HepG2 (cell line): ENCODE measurements around the gene TAF1D. TPM values are rescaled to one million over a fixed set of nuclear protein-coding genes. Genes with fewer than 3 reads are reported as not detected.
A peak's percentile ranks its signal among the peaks of the same experiment; 100 is the strongest.

Experiments
- ATAC-seq: fragments of 200-7000 bp; cut with Tn5 transposase; 3 replicates; pipeline ENCODE4 v1.9.1; 2020; ENCODE audit warnings: mild to moderate bottlenecking, moderate library complexity
- BruUV-seq: library from RNA; stranded (reverse); fragments of 400-500 nt; replicated peaks from 2 replicates; lab custom pipeline; 2021; lab: Mats Ljungman, UMichigan
- CTCF ChIA-PET: fragments of 300-600 bp; formaldehyde crosslinking; extraction: SDS; loops from one replicate; lab custom pipeline; 2021; ENCODE audit warnings: low total read pairs, inconsistent platforms, low intra/inter-chr PET ratio; lab: Yijun Ruan, JAX
- POLR2A ChIA-PET: fragments of 350-600 bp; sonication (Branson Sonifier 250); formaldehyde crosslinking; loops from one replicate; lab custom pipeline; 2020; ENCODE audit warnings: antibody characterized with exemption, inconsistent platforms; lab: Yijun Ruan, JAX
- DNase-seq: peaks from one replicate; pipeline ENCODE4 v3.0.0-alpha.2; 2015; ENCODE audit warnings: low spot score
- FAIRE-seq: peaks from 3 replicates; lab custom pipeline; 2011; peaks lifted over from hg19 to GRCh38; lab: Jason Lieb, UNC
- H2AFZ ChIP-seq: one replicate; pipeline ENCODE4 v1.6.1; 2011; ENCODE audit warnings: low read length, inconsistent platforms
- H3K27ac ChIP-seq: fragments of 300-600 bp; 3 replicates; pipeline ENCODE4 v1.8.0; 2011; ENCODE audit warnings: mixed run types, mild to moderate bottlenecking, mixed read lengths, low read length, inconsistent platforms; ENCODE audit not compliant: insufficient read depth; ENCODE audit errors: extremely low read length
- H3K27me3 ChIP-seq, 2 experiments: fragments of 200-600 bp in 1 of 2; 2 replicates in 1 of 2; 3 replicates in 1 of 2; pipeline versions ENCODE4 v1.6.0 to v1.8.0; 2011; ENCODE audit warnings: low read length in 2 of 2, mild to moderate bottlenecking in 2 of 2, moderate library complexity in 2 of 2, inconsistent platforms in 1 of 2; ENCODE audit not compliant: insufficient read depth in 2 of 2, control insufficient read depth in 1 of 2
- H3K36me3 ChIP-seq, 2 experiments: fragments of 200-600 bp in 1 of 2; replicated peaks in 1 of 2; 2 replicates in 1 of 2; 3 replicates in 1 of 2; pipeline versions ENCODE4 v1.5.1 to v1.8.0; 2011; ENCODE audit warnings: low read length in 2 of 2, inconsistent platforms in 1 of 2; ENCODE audit not compliant: insufficient read depth in 2 of 2, control insufficient read depth in 1 of 2
- H3K4me1 ChIP-seq: 2 replicates; pipeline ENCODE4 v1.5.1; 2012; ENCODE audit warnings: low read length, inconsistent platforms; ENCODE audit not compliant: insufficient read depth
- H3K4me2 ChIP-seq: 2 replicates; pipeline ENCODE4 v1.6.0; 2011; ENCODE audit warnings: low read depth, low read length, inconsistent platforms
- H3K4me3 ChIP-seq, 3 experiments: fragments of 200-600 bp in 1 of 3; sonication (generic), shearing (Covaris generic) in 1 of 3; replicated peaks in 1 of 3; 2 replicates each; pipeline ENCODE4 v1.5.1; 2011 to 2016; ENCODE audit warnings: low read length in 3 of 3, inconsistent platforms in 2 of 3, low read depth in 2 of 3, mild to moderate bottlenecking in 2 of 3, control low read depth in 1 of 3, mixed read lengths in 1 of 3; ENCODE audit not compliant: insufficient read depth in 1 of 3
- H3K79me2 ChIP-seq: one replicate; pipeline ENCODE4 v1.6.1; 2011; ENCODE audit warnings: low read length, inconsistent platforms; ENCODE audit not compliant: insufficient read depth
- H3K9ac ChIP-seq: 2 replicates; pipeline ENCODE4 v1.6.0; 2011; ENCODE audit warnings: mild to moderate bottlenecking, low read depth, low read length, inconsistent platforms; ENCODE audit not compliant: insufficient read depth
- H3K9me3 ChIP-seq: 2 replicates; pipeline ENCODE4 v1.5.1; 2012; ENCODE audit warnings: mild to moderate bottlenecking, low read length
- H4K20me1 ChIP-seq: 2 replicates; pipeline ENCODE4 v1.6.0; 2011; ENCODE audit warnings: inconsistent platforms, mild to moderate bottlenecking, low read length, moderate library complexity; ENCODE audit not compliant: insufficient read depth
- ONECUT2 ChIP-seq: sonication (generic); formaldehyde crosslinking; IDR thresholded peaks from 2 replicates; pipeline ENCODE4 v1.4.0; 2020; ENCODE audit warnings: missing genetic modification reagents
- RELA ChIP-seq: sonication (generic); formaldehyde crosslinking; IDR thresholded peaks from 2 replicates; pipeline ENCODE4 v1.4.0; 2020; ENCODE audit warnings: missing genetic modification reagents
- SOX13 ChIP-seq, 3 experiments: fragments of 450-650 bp in 1 of 3; sonication (generic) in 1 of 3; formaldehyde crosslinking in 1 of 3; IDR thresholded peaks in 2 of 3; conservative IDR thresholded peaks in 1 of 3; 2 replicates each; pipeline versions ENCODE4 v1.5.0 to v1.6.1; 2016 to 2020; ENCODE audit warnings: antibody characterized with exemption in 1 of 3, mild to moderate bottlenecking in 1 of 3, missing compliant biosample characterization in 1 of 3, missing genetic modification reagents in 1 of 3, moderate library complexity in 1 of 3
- TEAD3 ChIP-seq: optimal IDR thresholded peaks from 2 replicates; pipeline ENCODE3; 2016; ENCODE audit warnings: borderline replicate concordance
- ZNF263 ChIP-seq: sonication (generic); formaldehyde crosslinking; IDR thresholded peaks from 2 replicates; pipeline ENCODE4 v1.4.0; 2020; ENCODE audit warnings: missing genetic modification reagents
- ZNF605 ChIP-seq: sonication (generic); formaldehyde crosslinking; IDR thresholded peaks from 2 replicates; pipeline ENCODE4 v1.8.0; 2022; ENCODE audit warnings: mild to moderate bottlenecking, missing genetic modification reagents
- WGBS: methylation state at CpG from one replicate; pipeline ENCODE4 v1.1.6; 2017; ENCODE audit warnings: low lambda C conversion rate; 5-methylcytosine and 5-hydroxymethylcytosine counted together
- in situ Hi-C: cut with HindIII; loops from 2 replicates; pipeline ENCODE4 v1.10.0; 2017; ENCODE audit warnings: low pct_unique_long_range_greater_than_20kb; ENCODE audit not compliant: extremely low pct_ligation_motif_present
- intact Hi-C: fragments of 100-400 bp; cut with micrococcal nuclease; formaldehyde crosslinking; loops from one replicate; pipeline ENCODE4 v1.10.0; 2022; ENCODE audit not compliant: unreplicated experiment
- polyA plus RNA-seq, 8 experiments: library from polyadenylated mRNA; depleted of rRNA in 3 of 8; stranded (reverse) in 7 of 8; unstranded in 1 of 8; fragments of >200 nt; fragmentation: Illumina TruSeq in 4 of 8; extraction: Trizol in 4 of 8; gene quantifications; 2 replicates each; pipeline versions ENCODE4 v1.2.1 to v1.2.3, GENCODE V29; 2011 to 2016; ENCODE audit warnings: low read depth in 4 of 8, missing spikeins in 1 of 8, mixed read lengths in 1 of 8; ENCODE audit not compliant: insufficient read depth in 1 of 8
- total RNA-seq, 5 experiments: library from RNA; depleted of rRNA; stranded (reverse); fragments of >200 nt; fragmentation: Illumina TruSeq; extraction: Trizol; gene quantifications; 2 replicates each; pipeline ENCODE4 v1.2.3, GENCODE V29; 2016; ENCODE audit warnings: low read depth in 1 of 5
- TF ChIP-seq, protein P1 (sequence below): conservative IDR thresholded peaks from 2 replicates; pipeline ENCODE4 v1.6.1; 2018; ENCODE audit warnings: missing genetic modification reagents

TAF1D gene
- total and polyA plus RNA-seq, 2 of the 13 experiments (the other 11 are each of a cell fraction or from before 2014, with no cell fraction given), result 132 to 207 TPM

DNA sequence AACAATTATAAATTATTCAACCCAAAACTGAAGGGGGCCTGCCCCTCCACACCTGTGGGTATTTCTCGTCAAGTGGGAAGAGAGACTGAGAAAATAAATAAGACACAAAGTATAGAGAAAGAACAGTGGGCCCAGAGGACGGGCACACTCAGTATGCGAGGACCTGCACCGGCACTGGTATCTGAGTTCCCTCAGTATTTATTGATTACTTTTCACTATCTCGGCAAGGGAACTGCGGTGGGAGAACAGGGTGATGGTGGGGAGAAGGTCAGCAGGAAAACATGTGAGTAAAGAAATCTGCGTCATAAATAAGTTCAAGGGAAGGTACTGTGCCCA lies 3.3 kb upstream of the TAF1D start:
- H2AFZ ChIP-seq, result no peak overlapping the region
- peaks cover 0 to 2% of the 10 kb centered on the region in 2 experiments; a peak in 2 of 5 replicates for H3K27me3 ChIP-seq
- TF ChIP-seq TEAD3 (CRISPR knock-in tag), result peak; percentile 11
- no peak for TF ChIP-seq SOX13 (IDR thresholded peaks at IDR 0.05)
- peak in 1 of 2 experiments; percentile 35; a peak in 1 of 4 replicates for TF ChIP-seq SOX13 (CRISPR knock-in tag; conservative IDR thresholded peaks at IDR 0.05 in 1 of 2, IDR thresholded peaks at IDR 0.05 in 1 of 2)
- TF ChIP-seq ZNF605 (CRISPR knock-in tag), result 0 out of 2 replicates have a peak, but pooled peaks have one; percentile 0
- TF ChIP-seq, protein P1, sequence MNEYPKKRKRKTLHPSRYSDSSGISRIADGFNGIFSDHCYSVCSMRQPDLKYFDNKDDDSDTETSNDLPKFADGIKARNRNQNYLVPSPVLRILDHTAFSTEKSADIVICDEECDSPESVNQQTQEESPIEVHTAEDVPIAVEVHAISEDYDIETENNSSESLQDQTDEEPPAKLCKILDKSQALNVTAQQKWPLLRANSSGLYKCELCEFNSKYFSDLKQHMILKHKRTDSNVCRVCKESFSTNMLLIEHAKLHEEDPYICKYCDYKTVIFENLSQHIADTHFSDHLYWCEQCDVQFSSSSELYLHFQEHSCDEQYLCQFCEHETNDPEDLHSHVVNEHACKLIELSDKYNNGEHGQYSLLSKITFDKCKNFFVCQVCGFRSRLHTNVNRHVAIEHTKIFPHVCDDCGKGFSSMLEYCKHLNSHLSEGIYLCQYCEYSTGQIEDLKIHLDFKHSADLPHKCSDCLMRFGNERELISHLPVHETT, result no peak
- no peak for TF ChIP-seq RELA (CRISPR knock-in tag)
- TF ChIP-seq ONECUT2 (CRISPR knock-in tag), result peak; percentile 80
- TF ChIP-seq ZNF263 (CRISPR knock-in tag), result no peak
- H3K9ac ChIP-seq, result peak overlapping the region; percentile 69
- ATAC-seq, result peak; percentile 21; the same call in 2 of the 3 replicates
- H4K20me1 ChIP-seq, result peaks cover 5% of the 10 kb centered on the region
- H3K79me2 ChIP-seq, result peaks cover 61% of the 10 kb centered on the region
- H3K27ac ChIP-seq, result peak overlapping the region; percentile 100
- 2% methylated on average over 7 of the region's 7 CpGs for WGBS
- ChIA-PET POLR2A (interaction anchor here (1.5 to 5.4 kb wide), 2 partner anchors 39 kb away, joined by 16 to 114 read pairs; partner anchors contain the start of gene MED17), CTCF (no interaction called here)
- BruUV-seq, result no TSS peak
- H3K36me3 ChIP-seq, result peaks cover 0 to 2% of the 10 kb centered on the region in 2 experiments; a peak in 1 of 5 replicates
- no peak for FAIRE-seq
- in situ Hi-C loops (loop anchor here (5.0 kb wide), 1 partner anchor 38 kb away; the partner anchor contains the start of gene MED17), intact Hi-C loops (no loop called here)
- no peaks in the 10 kb centered on the region for H3K9me3 ChIP-seq
- peak overlapping the region; percentile 32 to 60 (median 47) for H3K4me3 ChIP-seq
- H3K4me2 ChIP-seq, result peak overlapping the region; percentile 81
- H3K4me1 ChIP-seq, result peaks cover 62% of the 10 kb centered on the region
- peak; percentile 49 for DNase-seq
